H9 (cell line): Measurements from ENCODE around the gene NOD1. TPM values are rescaled to one million over a fixed set of nuclear protein-coding genes. Genes with fewer than 3 reads are reported as not detected.
A peak's percentile ranks its signal among the peaks of the same experiment; 100 is the strongest.

Experiments
- DNase-seq: peaks from one replicate; pipeline ENCODE4 v3.0.0-alpha.2; 2017
- H2AFZ ChIP-seq: one replicate; pipeline ENCODE4 v1.6.1; 2013; ENCODE audit warnings: mild to moderate bottlenecking, low read length, control low read depth, moderate library complexity
- H2AK5ac ChIP-seq: 2 replicates; pipeline ENCODE4 v1.6.1; 2013; ENCODE audit warnings: low read length, control low read depth, mixed read lengths; ENCODE audit not compliant: insufficient read length
- H2BK120ac ChIP-seq: one replicate; pipeline ENCODE4 v1.6.1; 2013; ENCODE audit warnings: low read depth, mild to moderate bottlenecking, low read length, control low read depth, inconsistent platforms; ENCODE audit not compliant: poor library complexity, severe bottlenecking
- H2BK12ac ChIP-seq: 2 replicates; pipeline ENCODE4 v1.6.1; 2013; ENCODE audit warnings: low read length, control low read depth, mixed read lengths, low read depth; ENCODE audit not compliant: insufficient read length
- H2BK15ac ChIP-seq: 2 replicates; pipeline ENCODE4 v1.6.1; 2013; ENCODE audit warnings: low read depth, low read length, control low read depth
- H2BK20ac ChIP-seq: one replicate; pipeline ENCODE4 v1.6.1; 2013; ENCODE audit warnings: low read depth, mild to moderate bottlenecking, low read length, control low read depth, inconsistent platforms; ENCODE audit not compliant: poor library complexity, severe bottlenecking
- H2BK5ac ChIP-seq: 2 replicates; pipeline ENCODE4 v1.6.1; 2013; ENCODE audit warnings: low read length, control low read depth, mixed read lengths; ENCODE audit not compliant: insufficient read length
- H3K14ac ChIP-seq: 2 replicates; pipeline ENCODE4 v1.6.1; 2013; ENCODE audit warnings: low read length, control low read depth; ENCODE audit not compliant: insufficient read depth
- H3K18ac ChIP-seq: 2 replicates; pipeline ENCODE4 v1.6.1; 2013; ENCODE audit warnings: low read depth, mild to moderate bottlenecking, mixed read lengths, low read length, control low read depth; ENCODE audit not compliant: insufficient read length
- H3K23ac ChIP-seq: 2 replicates; pipeline ENCODE4 v1.6.1; 2013; ENCODE audit warnings: low read length, control low read depth, mixed read lengths, low read depth; ENCODE audit not compliant: insufficient read length
- H3K23me2 ChIP-seq: 2 replicates; pipeline ENCODE4 v1.6.1; 2013; ENCODE audit warnings: low read depth, mild to moderate bottlenecking, mixed read lengths, low read length, control low read depth; ENCODE audit not compliant: insufficient read length, poor library complexity, severe bottlenecking
- H3K27ac ChIP-seq: 2 replicates; pipeline ENCODE4 v1.5.1; 2013; ENCODE audit warnings: low read length, control low read depth, mixed read lengths, low read depth; ENCODE audit not compliant: insufficient read length
- H3K27me3 ChIP-seq: 2 replicates; pipeline ENCODE4 v1.6.1; 2013; ENCODE audit warnings: low read length, control low read depth, inconsistent platforms; ENCODE audit not compliant: insufficient read depth
- H3K4ac ChIP-seq: 2 replicates; pipeline ENCODE4 v1.6.1; 2013; ENCODE audit warnings: low read depth, mild to moderate bottlenecking, control low read depth, inconsistent platforms, low read length, moderate library complexity
- H3K4me1 ChIP-seq: 2 replicates; pipeline ENCODE4 v1.6.1; 2013; ENCODE audit warnings: low read length, control low read depth, inconsistent platforms; ENCODE audit not compliant: insufficient read depth
- H3K4me2 ChIP-seq: 2 replicates; pipeline ENCODE4 v1.6.1; 2013; ENCODE audit warnings: low read length, control low read depth, mixed read lengths; ENCODE audit not compliant: insufficient read length, insufficient read depth
- H3K56ac ChIP-seq: 2 replicates; pipeline ENCODE4 v1.6.1; 2013; ENCODE audit warnings: low read depth, mild to moderate bottlenecking, mixed read lengths, low read length, control low read depth; ENCODE audit not compliant: insufficient read length
- H3K79me1 ChIP-seq: 2 replicates; pipeline ENCODE4 v1.6.1; 2013; ENCODE audit warnings: low read depth, mild to moderate bottlenecking, moderate library complexity, low read length, control low read depth, inconsistent platforms; ENCODE audit not compliant: insufficient read depth, poor library complexity, severe bottlenecking
- H3K79me2 ChIP-seq: 2 replicates; pipeline ENCODE4 v1.6.1; 2013; ENCODE audit warnings: low read length, control low read depth, inconsistent platforms; ENCODE audit not compliant: insufficient read depth
- H3K9ac ChIP-seq: 2 replicates; pipeline ENCODE4 v1.6.1; 2013; ENCODE audit warnings: low read length, control low read depth, mixed read lengths; ENCODE audit not compliant: insufficient read length; ENCODE audit errors: extremely low read depth
- H3K9me3 ChIP-seq: one replicate; pipeline ENCODE4 v1.6.1; 2013; ENCODE audit warnings: low read depth, low read length, inconsistent platforms; ENCODE audit not compliant: control insufficient read depth
- H3T11ph ChIP-seq: one replicate; pipeline ENCODE4 v1.6.1; 2013; ENCODE audit warnings: mild to moderate bottlenecking, low read length, control low read depth, inconsistent platforms
- H4K20me1 ChIP-seq: one replicate; pipeline ENCODE4 v1.6.1; 2013; ENCODE audit not compliant: control insufficient read depth, insufficient read length, insufficient read depth
- H4K5ac ChIP-seq: 2 replicates; pipeline ENCODE4 v1.6.1; 2013; ENCODE audit warnings: low read depth, mild to moderate bottlenecking, mixed read lengths, low read length, control low read depth; ENCODE audit not compliant: insufficient read length
- H4K8ac ChIP-seq: replicated peaks from 2 replicates; pipeline ENCODE4 v1.6.1; 2013; ENCODE audit warnings: low read length, control low read depth, mixed read lengths, low read depth; ENCODE audit not compliant: insufficient read length
- H4K91ac ChIP-seq: 2 replicates; pipeline ENCODE4 v1.6.1; 2013; ENCODE audit warnings: low read depth, mild to moderate bottlenecking, moderate library complexity, mixed read lengths, low read length, control low read depth; ENCODE audit not compliant: insufficient read length
- H3K27ac Mint-ChIP-seq, 3 experiments: 2 replicates in 2 of 3; 3 replicates in 1 of 3; pipeline ENCODE4 v1.8.0; 2020 to 2021; ENCODE audit warnings: mixed read lengths in 3 of 3, mild to moderate bottlenecking in 1 of 3, moderate library complexity in 1 of 3
- H3K27me3 Mint-ChIP-seq: 2 replicates; pipeline ENCODE4 v1.8.0; 2021; ENCODE audit warnings: low read depth, mild to moderate bottlenecking, moderate library complexity, mixed read lengths
- H3K36me3 Mint-ChIP-seq, 3 experiments: 2 replicates in 2 of 3; 3 replicates in 1 of 3; pipeline ENCODE4 v1.8.0; 2020 to 2021; ENCODE audit warnings: low read depth in 3 of 3, mixed read lengths in 3 of 3; ENCODE audit not compliant: insufficient read depth in 1 of 3
- H3K4me1 Mint-ChIP-seq, 2 experiments: 2 replicates each; pipeline ENCODE4 v1.8.0; 2020; ENCODE audit warnings: mixed read lengths in 2 of 2
- H3K4me3 Mint-ChIP-seq, 2 experiments: 2 replicates in 1 of 2; 3 replicates in 1 of 2; pipeline ENCODE4 v1.8.0; 2020 to 2021; ENCODE audit warnings: mild to moderate bottlenecking in 2 of 2, mixed read lengths in 2 of 2, moderate library complexity in 1 of 2
- H3K9me3 Mint-ChIP-seq, 2 experiments: 2 replicates in 1 of 2; 3 replicates in 1 of 2; pipeline ENCODE4 v1.8.0; 2020; ENCODE audit warnings: mild to moderate bottlenecking in 2 of 2, mixed read lengths in 2 of 2, moderate library complexity in 1 of 2
- WGBS: extraction: QIAGEN DNeasy Blood & Tissue Kit; methylation state at CpG from one replicate; pipeline ENCODE4 v1.1.7; 2013; ENCODE audit warnings: missing lambda C conversion rate, low lambda C conversion rate, mixed read lengths; ENCODE audit not compliant: insufficient read length; ENCODE audit errors: extremely low coverage; 5-methylcytosine and 5-hydroxymethylcytosine counted together
- total RNA-seq: library from RNA; stranded (reverse); gene quantifications from 2 replicates; pipeline ENCODE4 v1.2.1, GENCODE V29; 2021
- TF ChIP-seq, protein P1 (sequence below): fragments of 200-600 bp; sonication (generic); conservative IDR thresholded peaks from 3 replicates; pipeline ENCODE4 v1.8.0; 2021; ENCODE audit warnings: antibody characterized with exemption, mild to moderate bottlenecking

Gene NOD1
- total RNA-seq, 1 experiment from 2014 or later: 5.3 TPM

- TF ChIP-seq, protein P1, sequence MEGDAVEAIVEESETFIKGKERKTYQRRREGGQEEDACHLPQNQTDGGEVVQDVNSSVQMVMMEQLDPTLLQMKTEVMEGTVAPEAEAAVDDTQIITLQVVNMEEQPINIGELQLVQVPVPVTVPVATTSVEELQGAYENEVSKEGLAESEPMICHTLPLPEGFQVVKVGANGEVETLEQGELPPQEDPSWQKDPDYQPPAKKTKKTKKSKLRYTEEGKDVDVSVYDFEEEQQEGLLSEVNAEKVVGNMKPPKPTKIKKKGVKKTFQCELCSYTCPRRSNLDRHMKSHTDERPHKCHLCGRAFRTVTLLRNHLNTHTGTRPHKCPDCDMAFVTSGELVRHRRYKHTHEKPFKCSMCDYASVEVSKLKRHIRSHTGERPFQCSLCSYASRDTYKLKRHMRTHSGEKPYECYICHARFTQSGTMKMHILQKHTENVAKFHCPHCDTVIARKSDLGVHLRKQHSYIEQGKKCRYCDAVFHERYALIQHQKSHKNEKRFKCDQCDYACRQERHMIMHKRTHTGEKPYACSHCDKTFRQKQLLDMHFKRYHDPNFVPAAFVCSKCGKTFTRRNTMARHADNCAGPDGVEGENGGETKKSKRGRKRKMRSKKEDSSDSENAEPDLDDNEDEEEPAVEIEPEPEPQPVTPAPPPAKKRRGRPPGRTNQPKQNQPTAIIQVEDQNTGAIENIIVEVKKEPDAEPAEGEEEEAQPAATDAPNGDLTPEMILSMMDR: no peak
- no peaks in the 10 kb centered on the region for H3K79me1 ChIP-seq
- no peak overlapping the region for H3K14ac ChIP-seq
- H2BK20ac ChIP-seq: no peak overlapping the region
- no peak overlapping the region for H4K8ac ChIP-seq
- H3K9me3 ChIP-seq: no peaks in the 10 kb centered on the region
- Mint-ChIP-seq H3K27ac (peak overlapping the region in 2 of 3 experiments; percentile 24 to 25; a peak in 1 of 7 replicates), H3K27me3 (no peaks in the 10 kb centered on the region), H3K4me3 (no peak overlapping the region), H3K9me3 (no peaks in the 10 kb centered on the region), H3K36me3 (peaks cover 2 to 6% (median 5%) of the 10 kb centered on the region in 3 experiments; a peak in 5 of 7 replicates), H3K4me1 (peaks cover 5 to 17% of the 10 kb centered on the region in 2 experiments)
- H3K79me2 ChIP-seq: no peaks in the 10 kb centered on the region
- H3T11ph ChIP-seq: no peak overlapping the region
- no peak overlapping the region for H2BK15ac ChIP-seq
- no peak overlapping the region for H4K91ac ChIP-seq
- no CpG with 5 or more reads among the region's 9 CpGs for WGBS
- H3K23ac ChIP-seq: no peak overlapping the region
- no peak overlapping the region for H3K4ac ChIP-seq
- H3K27me3 ChIP-seq: no peaks in the 10 kb centered on the region
- H3K27ac ChIP-seq: no peak overlapping the region
- no peak overlapping the region for H3K4me2 ChIP-seq
- no peaks in the 10 kb centered on the region for H4K20me1 ChIP-seq
- H2AK5ac ChIP-seq: no peak overlapping the region
- H2BK120ac ChIP-seq: no peak overlapping the region
- H3K56ac ChIP-seq: no peak overlapping the region
- no peak for DNase-seq
- H4K5ac ChIP-seq: no peak overlapping the region
- H2BK12ac ChIP-seq: no peak overlapping the region
- no peak overlapping the region for H2BK5ac ChIP-seq
- H2AFZ ChIP-seq: no peak overlapping the region
- H3K4me1 ChIP-seq: no peaks in the 10 kb centered on the region
- no peak overlapping the region for H3K18ac ChIP-seq
- no peaks in the 10 kb centered on the region for H3K23me2 ChIP-seq
- no peak overlapping the region for H3K9ac ChIP-seq
These were observed 18.9 kb downstream of the NOD1 start for GRCh38 chr7:30459591-30460245.
